Activated T-cell treated with anti-CD3 and anti-CD28 coated beads, Interleukin-2, amount 50 U/mL, for 48 hours (primary cell): ENCODE data around the gene STX1B.

Experiments
- DNase-seq, 2 experiments: peaks; one replicate each; pipeline ENCODE4 v3.0.0-alpha.2; 2020

Gene STX1B

DNA sequence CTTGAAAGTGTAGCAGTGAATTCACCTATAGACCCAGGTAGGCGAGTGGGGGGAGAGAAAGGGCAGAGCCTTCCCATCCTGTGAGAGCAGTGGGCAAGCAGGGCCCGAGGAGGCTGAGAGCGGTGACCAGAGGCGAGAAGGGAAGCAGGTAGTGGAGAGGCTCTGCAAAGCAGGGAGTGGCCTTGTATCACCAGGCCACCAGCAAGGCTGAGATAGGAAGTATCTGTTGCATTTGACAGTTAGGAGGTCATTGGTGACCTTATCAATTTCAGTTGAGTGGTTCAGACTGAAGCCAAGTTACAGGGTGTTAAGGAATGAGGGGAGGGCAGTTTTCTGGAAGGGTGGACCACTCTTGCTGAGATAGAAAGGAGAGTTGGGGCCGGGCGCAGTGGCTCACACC lies 36.1 kb downstream of the STX1B start:
- DNase-seq = no peak

GRCh38 chr16:30972872-30973271 lies 37.6 kb downstream of the STX1B start:
- DNase-seq = no peak

DNA sequence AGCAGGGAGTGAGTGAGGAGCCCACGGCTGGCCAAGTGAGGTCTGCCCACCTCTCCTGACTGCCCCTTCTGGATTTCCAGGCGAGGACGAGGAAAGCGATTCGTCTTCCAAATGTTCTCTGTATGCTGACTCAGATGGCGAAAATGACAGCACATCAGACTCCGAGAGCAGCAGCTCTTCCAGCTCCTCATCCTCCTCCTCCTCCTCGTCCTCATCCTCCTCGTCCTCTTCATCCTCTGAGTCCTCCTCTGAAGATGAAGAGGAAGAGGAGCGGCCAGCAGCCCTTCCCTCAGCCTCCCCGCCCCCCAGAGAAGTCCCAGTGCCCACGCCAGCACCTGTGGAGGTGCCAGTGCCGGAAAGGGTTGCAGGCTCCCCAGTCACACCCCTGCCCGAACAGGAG lies 39.1 kb downstream of the STX1B start:
- no peak for DNase-seq

DNA sequence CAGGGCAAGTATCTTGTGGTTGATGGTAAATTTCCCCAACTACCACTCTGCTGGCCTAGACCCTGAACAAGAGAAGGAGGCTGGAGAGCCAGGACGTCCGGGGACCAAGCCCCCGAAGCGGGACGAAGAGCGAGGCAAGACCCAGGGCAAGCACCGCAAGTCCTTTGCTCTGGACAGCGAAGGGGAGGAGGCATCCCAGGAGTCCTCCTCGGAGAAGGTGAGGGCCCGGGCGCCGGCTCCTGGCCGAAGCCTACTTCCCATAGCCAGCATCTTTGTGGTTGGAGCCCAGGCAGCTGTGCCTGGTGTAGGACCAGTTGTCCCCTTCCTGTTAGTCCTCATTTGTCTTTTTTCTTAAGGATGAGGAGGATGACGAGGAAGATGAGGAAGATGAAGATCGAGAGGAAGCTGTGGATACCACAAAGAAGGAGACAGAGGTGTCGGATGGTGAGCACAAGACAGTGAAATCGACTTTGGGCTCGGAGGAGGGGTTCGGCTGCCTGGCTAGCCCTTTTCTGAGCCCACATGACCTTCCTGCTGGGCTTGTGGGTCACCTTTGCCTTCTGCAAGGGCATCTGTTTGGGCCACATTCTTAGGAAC lies 41.1 kb downstream of the STX1B start:
- no peak for DNase-seq

DNA sequence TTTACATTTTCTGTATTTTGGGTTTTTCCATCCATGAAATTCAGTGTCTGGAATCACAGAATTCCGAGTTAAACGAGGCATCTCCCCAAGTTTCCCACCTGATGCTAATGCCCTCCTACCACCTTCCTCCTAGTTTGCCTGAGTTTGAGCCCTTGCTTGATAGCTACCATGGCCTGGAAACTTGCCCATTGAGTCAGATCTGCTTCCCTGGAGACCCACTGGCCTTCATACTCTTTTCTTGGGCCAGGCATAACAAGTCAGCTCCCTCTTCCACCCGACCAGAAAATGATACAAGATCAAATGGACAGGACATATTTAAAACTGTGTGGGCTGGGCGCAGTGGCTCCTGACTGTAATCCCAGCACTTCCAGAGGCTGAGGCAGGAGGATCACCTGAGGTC lies 42.6 kb downstream of the STX1B start:
- no peak for DNase-seq

- no peak for DNase-seq
Measured at GRCh38 chr16:30966033-30966619, 44.3 kb downstream of the STX1B start.

- DNase-seq = no peak
Measured at GRCh38 chr16:30965436-30965835, 45.0 kb downstream of the STX1B start.

DNA sequence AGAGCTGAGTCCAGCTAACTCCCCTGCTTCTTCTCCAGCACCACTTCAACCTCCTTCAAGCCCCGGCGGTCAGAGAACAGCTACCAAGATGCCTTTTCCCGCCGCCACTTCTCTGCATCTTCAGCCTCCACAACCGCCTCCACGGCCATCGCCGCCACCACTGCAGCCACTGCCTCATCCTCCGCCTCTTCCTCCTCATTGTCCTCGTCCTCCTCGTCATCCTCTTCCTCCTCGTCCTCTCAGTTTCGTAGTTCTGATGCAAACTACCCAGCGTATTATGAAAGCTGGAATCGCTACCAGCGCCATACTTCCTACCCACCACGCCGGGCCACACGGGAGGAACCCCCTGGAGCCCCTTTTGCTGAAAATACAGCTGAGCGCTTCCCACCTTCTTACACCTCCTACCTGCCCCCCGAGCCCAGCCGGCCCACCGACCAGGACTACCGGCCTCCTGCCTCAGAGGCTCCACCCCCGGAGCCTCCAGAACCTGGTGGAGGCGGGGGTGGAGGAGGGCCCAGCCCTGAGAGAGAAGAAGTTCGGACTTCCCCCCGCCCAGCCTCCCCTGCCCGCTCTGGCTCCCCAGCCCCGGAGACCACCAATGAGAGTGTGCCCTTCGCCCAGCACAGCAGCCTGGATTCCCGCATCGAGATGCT lies 45.7 kb downstream of the STX1B start:
- DNase-seq = no peak

- no peak for DNase-seq
Measured at GRCh38 chr16:30963925-30964511, 46.4 kb downstream of the STX1B start.

DNA sequence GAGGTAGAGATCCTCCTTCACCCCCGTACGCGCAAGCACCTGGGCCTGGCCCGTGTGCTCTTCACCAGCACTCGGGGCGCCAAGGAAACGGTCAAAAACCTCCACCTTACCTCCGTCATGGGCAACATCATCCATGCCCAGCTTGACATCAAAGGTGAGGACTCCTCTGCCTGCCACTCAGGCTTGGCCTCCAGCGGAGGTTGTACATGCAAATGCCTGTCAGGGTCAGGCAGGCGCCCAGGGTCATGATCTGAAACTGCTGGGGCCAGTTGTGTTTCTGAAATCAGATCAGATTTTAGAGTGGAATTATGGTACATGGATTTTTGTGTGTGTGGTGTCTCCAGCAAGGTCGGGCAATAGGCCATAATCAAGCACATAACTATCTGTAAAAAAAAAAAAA lies 49.1 kb downstream of the STX1B start:
- DNase-seq = no peak

DNA sequence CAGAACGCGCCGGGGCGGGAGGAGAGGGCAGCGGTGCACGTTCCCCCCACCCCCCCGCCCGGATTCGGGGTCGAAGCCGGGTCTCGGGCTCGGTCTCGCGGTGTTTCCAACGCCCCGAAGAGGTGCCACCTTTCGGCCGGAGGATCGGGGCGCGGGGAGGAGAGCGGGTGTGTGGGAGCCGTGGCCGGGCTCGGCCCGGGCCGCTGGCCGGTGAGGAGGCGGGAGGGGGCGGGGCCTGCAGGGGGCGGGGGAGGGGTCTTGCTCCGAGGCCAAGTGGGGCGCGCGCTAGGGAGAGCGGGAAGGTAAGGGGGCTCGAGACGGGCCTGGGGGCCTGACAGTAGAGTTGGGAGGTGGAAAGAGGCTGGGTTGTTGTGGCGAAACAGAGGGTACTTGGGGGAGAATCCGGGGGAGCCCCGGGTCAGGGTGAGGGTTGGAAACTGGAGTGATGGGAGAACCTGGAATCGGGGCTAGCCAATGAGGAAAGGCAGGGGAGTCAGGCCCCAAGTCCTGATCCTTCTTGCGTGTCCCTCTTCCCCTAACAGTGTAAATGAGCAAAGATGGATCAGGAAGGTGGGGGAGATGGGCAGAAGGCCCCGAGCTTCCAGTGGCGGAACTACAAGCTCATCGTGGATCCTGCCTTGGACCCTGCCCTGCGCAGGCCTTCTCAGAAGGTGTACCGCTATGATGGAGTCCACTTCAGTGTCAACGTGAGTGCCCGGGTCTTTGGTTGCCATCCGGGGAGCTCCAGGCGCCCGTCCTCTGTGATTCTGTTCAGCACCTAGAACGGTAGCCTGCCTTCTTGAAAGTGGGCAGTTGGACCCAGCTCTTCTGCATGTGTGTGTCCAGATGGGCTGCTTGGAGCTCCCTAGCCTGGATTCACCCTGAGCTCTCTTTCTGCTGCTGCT lies 52.0 kb downstream of the STX1B start:
- no peak for DNase-seq

GRCh38 chr16:30957456-30958174 lies 52.8 kb downstream of the STX1B start, which contains the start of gene SETD1A:
Gene SETD1A, plus strand, starts transcription at chr16:30957754. Its CDS starts 978 bp downstream, at chr16:30958732.
- peak; percentile 97 for DNase-seq

DNA sequence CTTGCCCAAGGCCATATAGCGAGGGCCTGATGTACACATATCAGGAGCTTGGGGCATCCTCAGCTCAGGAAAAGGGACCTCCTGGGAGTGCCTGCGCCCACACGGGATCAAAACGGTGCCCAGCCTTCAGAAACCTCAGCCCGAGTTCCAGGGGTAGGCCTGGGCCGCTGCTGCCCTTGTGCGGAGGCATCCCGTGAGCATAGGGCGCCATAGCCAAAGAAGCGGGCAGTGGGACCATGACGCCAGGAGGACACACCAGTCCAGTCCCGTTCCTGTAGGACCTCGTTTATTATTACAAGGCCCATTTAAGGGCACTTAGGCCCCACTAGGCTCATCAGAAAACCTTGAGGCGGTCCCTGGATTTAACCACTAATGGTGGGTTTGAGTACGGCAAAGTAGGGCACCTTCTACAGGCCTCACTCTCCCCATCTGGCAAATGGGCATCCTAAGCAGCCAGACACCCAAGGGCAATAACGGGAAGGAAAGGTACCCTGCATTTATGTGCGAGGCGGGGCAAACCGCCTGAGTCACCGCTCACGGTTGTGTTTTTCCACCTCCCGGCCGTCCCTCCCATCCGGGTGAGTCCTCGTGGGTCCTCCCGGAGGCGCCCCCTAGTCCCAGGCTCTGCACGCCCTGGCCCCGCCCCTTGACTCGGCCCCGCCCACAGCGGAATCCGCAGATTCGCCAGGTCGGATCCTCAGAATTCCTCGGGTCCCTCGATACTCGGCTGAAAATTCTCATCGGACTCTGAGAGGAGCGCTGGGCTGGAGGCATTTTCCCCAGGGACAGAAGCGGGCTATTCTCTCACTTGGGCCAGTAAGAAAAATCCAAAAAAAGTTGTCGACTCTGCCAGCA lies 53.6 kb downstream of the STX1B start:
- DNase-seq = peak; percentile 94 to 96

DNA sequence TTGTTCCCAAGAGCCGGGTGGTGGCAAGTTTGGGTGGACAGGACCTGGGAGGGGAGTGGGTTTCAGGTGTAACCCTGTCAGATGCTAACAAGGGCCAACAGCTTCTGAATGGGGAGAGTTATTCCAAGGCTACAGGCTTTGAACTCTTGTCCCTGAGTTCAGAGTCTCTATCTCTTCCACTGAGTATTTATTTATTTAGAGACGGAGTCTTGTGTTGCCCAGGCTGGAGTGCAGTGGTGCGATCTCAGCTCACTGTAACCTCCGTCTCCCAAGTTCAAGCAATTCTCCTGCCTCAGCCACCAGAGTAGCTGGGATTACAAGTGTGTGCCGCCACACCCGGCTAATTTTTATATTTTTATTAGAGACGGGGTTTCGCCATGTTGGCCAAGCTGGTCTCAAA lies 55.4 kb downstream of the STX1B start:
- no peak for DNase-seq

DNA sequence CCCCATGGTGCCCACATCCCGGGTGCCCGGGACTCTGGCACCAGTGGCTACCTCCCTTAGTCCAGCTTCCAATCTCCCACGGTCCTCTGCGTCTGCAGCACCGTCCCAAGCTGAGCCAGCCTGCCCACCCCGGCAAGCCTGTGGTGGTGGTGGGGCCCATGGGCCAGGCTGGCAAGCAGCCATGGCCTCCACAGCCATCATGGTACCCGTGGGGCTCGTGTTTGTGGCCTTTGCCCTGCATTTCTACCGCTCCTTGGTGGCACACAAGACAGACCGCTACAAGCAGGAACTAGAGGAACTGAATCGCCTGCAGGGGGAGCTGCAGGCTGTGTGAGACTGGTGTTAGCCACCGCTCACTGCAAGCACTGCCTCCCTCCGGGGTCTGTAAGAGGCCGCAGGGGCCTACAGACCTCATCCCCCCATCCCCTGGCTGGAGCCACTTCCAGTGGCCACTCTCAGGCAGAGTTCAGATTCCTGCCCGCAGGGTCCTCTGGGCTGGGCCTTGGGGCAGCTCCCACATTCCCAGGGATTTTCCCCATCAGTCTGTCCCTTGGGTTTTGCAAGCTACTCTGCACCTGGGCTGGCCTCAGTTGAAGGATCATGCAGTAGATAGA lies 56.8 kb downstream of the STX1B start:
- peak; percentile 73 to 79 for DNase-seq

GRCh38 chr16:30953111-30953510 lies 57.3 kb downstream of the STX1B start:
- no peak for DNase-seq

DNA sequence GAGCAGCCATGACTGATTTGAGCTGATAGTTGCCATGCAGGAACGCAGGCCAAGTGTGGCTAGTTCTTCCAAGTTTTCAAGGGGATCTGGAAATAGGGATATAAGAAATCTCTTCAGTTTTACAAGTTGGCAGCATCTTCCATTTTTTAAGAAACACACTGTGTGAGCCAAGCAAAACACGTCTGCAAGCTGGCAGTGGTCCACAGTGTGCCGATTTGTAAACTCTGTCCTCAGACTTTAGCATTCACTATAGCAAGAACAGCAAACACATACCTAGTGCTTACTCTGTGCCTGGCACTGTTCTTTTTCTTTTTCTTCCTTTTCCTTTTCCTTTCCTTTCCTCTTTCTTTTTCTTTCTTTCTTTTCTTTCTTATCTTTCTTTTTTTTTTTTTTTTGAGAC lies 58.7 kb downstream of the STX1B start:
- no peak for DNase-seq

- DNase-seq = no peak
Measured at GRCh38 chr16:30951193-30951592, 59.2 kb downstream of the STX1B start.

GRCh38 chr16:30950516-30951065 lies 59.8 kb downstream of the STX1B start:
- DNase-seq = no peak
